GM19372 (cell line): ENCODE results near the gene MYOZ1.
"Not testable (repeated sequence)": the region's sequence is repeated elsewhere in the genome, so short reads cannot be mapped to it uniquely, and the experiment has no call there.

Experiments used
- ATAC-seq: cut with Tn5 transposase; IDR thresholded peaks from one replicate; pipeline ENCODE4 v1.9.1; 2021; ENCODE audit warnings: mild to moderate bottlenecking, low read depth, moderate library complexity; ENCODE audit not compliant: unreplicated experiment

Gene MYOZ1, protein sequence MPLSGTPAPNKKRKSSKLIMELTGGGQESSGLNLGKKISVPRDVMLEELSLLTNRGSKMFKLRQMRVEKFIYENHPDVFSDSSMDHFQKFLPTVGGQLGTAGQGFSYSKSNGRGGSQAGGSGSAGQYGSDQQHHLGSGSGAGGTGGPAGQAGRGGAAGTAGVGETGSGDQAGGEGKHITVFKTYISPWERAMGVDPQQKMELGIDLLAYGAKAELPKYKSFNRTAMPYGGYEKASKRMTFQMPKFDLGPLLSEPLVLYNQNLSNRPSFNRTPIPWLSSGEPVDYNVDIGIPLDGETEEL

DNA sequence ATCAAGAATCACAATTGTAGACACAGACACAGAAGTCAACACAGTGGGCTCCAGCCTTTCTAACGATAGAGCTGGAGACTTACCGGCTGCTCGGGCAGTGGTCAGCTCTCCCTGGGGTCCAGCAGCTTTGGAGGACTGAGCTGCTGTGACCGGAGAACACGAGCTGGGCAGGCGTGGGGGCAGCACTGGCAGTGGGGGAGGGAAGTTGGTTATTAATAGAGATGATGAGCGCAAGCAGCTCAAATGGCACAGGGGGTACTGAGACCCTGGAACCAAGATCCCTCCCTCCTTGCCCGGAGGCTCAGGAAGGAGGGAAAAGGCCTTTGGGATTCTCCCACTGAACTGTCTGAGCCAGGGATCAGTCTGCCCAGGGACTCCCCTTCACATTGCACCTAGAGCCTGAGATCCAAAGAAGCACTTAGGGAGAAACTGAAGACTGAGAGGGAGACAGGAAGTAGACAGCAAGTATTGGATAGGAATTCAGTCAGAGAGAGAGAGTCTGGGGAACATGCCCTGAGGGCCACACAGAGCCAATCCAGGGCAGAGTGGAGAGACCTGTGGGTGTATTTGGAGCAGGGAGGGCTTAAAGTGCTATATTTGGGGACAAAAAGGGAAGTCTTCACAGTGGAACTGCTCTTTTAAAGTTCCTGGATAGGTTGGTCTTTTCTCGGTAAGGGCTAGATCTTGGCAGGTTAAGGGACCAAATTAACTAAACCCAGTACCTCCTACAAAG is at the start of gene MYOZ1:
MYOZ1 (minus strand) TSS at position 147 of the 733 bp plus-strand sequence. CDS start 1,457 bp downstream, outside the sequence.
- ATAC-seq = no peak

DNA sequence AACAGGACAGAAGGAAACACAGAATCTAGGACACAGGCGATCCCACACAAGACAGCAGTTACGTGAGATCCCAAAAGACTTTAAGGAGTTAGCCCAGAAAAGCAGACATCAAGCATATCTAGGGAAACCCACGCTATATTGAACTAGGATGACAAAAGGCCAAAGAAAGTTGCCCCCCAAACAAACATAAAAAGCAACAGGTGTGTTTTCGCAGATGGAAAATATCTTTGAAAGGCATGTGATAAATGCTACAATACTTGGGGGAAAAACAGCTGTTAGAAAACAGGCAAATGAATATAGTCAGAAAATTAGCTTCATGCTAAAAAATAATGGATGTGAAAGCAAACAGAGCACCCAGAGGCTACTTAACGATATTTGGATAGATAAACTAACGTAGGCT is 49.5 kb upstream of the MYOZ1 start:
- ATAC-seq = not testable (repeated sequence)

DNA sequence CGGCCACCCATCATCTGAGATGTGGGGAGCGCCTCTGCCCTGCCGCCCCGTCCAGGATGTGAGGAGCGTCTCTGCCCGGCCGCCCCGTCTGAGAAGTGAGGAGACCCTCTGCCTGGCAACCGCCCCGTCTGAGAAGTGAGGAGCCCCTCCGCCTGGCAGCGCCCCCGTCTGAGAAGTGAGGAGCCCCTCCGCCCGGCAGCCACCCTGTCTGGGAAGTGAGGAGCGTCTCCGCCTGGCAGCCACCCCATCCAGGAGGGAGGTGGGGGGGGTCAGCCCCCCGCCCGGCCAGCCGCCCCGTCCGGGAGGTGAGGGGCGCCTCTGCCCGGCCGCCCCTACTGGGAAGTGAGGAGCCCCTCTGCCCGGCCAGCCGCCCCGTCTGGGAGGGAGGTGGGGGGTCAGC is 48.3 kb upstream of the MYOZ1 start:
- ATAC-seq = not testable (repeated sequence)

DNA sequence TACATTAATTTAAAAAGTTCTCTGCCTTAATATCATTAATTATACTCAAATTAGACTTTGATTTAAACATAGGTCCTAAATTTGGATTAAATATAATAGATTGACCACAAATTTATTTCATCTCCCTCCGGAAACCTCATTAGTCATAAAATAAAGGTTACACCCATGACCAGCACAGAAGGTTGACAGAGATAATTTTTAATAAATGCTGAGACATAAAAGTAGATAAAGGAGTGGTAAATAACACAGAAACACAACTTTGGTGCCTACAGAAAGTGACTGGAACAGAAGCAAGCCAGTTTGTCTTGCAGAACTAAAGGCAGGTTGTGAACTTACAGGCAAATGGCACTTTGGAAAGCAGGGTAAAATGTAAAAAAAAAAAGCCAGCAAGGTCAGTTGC is 46.4 kb upstream of the MYOZ1 start:
- not testable (repeated sequence) for ATAC-seq

DNA sequence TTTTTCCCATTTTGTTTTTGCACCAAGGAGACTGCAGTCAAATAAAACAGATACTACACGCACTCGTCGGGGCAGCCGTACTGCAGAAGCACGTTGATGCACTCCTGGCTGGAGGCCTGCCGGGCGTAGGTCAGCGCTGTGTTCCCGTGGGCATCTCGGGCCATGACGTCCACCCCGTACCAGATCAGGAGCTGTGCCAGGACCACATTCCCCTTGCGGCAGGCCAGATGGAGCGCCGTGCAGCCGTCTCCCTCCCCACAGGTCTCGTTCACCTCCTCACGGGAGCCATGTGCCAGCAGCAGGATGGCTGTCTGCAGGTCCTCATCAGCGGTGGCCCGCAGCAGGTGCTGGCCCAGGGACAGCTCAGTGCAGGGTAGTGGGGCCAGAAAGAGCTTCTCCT is 33.3 kb upstream of the MYOZ1 start:
- not testable (repeated sequence) for ATAC-seq

DNA sequence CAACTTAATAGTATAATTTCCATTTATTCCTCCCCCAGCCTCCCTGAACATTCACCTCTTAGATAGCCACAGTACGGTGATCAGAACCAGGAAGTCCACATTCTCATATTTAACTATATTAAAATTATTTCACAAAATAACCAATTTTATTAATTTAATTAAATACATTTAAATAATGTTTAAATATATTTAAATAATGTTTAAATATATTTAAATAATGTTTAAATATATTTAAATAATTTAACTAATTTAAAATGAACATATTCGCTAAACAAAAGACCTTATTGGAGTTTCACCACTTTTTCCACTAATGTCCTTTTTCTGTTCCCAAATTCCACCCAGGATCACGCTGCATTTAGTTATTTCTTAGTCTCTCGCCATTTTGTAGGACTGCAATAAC is 27.1 kb upstream of the MYOZ1 start:
- not testable (repeated sequence) for ATAC-seq

DNA sequence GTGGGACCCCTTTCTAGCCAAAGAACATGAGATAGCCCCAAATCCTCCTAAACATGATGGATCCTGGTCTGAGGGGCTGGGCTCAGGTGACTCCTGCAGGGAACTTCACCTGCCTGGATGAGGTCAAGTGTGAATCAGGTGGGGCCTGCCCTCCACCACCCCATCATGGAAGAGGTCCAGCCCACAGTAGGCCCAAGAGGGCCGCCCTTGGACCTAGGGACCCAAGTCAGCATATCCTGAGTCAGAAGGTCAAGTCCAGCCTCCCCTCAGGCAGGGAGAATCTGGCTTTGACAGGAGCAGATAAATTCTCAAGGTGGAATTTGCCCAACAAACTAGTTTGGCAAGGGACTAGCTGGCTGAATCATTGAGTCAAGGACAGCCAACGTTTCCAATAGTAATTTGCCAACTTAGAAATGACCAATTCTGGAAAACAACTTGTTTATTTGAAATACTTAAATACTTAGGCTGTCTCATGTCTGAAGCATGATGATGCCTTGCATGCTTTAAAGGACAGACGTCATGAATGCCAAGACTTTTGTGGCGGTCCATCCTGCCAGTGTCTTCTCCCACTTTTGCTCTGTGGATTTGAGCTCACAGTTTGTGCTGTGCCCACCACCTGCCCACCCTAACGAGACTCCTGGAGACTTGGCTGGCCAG is 25.0 kb upstream of the MYOZ1 start:
- ATAC-seq = not testable (repeated sequence)

DNA sequence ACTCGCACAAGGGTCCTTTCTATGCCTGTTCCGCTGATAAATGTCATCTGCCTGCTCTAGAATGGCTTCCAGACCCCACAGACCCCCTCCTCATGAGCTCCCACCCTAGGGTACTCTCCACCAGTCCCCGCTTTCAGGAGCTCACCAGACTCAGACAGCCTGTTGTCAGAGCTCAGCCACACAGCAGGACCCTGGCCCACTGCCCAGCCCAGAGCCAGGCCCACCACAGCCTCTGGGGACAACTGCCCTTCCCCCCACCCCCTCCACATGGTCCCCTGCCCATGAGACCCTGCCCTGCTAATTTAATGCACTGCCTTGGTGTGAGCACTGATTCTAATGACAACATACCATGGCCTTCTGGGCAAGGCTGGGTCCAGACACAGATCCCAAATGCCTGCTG is 24.3 kb upstream of the MYOZ1 start:
- not testable (repeated sequence) for ATAC-seq

DNA sequence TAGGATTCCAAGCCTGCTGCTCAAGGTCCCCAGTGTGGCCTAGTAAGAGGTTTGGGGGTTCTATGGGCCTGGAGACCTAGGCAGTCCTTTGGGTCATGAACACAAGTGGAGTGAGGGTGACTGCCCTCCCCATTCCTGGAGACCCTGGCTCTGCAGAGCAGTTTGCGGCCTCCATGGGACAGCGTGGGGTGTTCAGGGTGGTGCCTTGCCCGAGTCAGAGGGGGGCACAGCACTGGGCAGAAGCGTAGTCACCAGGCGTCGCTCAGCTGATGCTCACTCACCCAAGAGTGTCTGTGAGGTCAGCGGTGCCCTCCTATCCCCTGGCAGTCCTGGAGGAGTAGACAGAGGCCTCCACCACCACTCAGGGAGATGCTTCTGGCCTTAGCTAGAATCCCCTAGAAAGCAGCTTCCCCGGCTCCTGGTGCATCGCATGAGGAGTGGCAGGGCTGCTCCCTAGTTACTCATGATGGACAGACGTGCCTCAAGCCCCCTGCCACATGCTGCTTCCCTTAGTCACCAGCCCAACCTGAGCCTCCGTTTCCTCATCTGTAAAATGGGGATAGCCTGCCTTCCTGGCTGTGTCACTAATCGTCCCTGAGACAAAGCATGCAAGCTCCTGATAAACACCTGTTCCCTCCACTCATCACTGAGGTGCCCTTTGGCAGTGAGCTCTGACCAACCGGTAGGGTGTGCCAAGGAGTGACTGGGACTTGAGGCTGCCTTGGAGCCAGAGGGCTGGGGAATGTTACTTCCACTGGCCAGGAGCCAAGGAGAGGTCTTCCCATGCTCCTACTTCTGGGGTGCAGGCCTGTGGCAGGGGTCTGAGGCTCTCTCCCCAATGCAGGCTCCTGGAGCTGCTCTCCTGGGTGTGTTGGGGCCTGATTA is 23.1 kb upstream of the MYOZ1 start:
- not testable (repeated sequence) for ATAC-seq

DNA sequence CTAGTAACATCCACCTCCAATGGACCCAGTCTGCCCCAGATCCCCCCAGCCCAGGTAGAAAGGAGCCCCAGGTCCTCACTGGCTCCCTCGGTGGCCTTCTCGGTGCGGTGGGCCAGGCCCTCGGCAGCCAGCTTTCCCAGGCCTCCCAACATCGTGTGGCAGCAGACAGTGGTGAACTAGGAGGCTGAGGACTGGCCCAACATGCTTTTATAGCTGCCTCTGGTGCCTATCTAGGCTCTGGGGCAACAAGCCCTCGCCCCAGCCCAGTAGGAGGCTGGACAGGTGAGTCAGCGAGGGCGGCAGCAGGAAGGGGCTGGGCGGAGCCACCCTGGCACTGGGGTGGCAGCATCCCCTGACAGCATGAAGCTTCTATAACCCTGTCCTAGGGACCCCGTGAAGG is 22.3 kb upstream of the MYOZ1 start:
- ATAC-seq = not testable (repeated sequence)

DNA sequence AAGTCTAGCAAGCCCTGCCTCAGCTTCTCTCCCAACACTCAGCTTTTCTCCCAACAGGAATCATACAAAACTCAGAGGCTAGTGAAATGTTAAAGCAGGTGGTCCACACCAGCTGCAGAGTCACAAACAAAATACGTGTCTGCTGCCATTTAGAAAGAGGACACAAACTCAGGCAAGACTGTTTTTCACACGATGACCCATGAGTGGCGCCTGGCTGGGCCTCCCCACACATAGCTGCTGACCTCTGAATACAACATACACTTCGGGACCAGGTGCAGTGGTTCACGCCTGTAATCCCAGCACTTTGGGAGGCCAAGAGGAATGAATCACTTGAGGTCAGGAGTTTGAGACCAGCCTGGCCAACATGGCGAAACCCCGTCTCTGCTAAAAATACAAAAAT is 21.4 kb upstream of the MYOZ1 start:
- ATAC-seq = not testable (repeated sequence)

DNA sequence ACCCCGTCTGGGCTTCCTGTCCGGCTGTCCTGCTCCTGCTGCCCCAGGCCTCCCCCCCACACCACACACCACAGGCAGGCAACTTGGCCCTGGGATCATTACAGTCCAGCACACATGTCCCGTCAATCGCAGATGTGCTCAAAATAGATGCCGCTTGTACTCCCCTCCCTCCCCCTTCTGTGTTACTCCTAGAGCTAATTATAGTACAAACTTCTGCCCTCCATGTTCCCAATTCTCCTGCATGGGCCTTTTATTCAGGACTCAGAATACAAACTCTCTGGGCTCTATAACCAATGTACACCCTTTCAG is 14.7 kb upstream of the MYOZ1 start, which contains the start of gene SYNPO2L:
SYNPO2L (minus strand) TSS at position 40 of the 309 bp plus-strand sequence. CDS start 107 bp downstream, outside the sequence.
- ATAC-seq = no peak

DNA sequence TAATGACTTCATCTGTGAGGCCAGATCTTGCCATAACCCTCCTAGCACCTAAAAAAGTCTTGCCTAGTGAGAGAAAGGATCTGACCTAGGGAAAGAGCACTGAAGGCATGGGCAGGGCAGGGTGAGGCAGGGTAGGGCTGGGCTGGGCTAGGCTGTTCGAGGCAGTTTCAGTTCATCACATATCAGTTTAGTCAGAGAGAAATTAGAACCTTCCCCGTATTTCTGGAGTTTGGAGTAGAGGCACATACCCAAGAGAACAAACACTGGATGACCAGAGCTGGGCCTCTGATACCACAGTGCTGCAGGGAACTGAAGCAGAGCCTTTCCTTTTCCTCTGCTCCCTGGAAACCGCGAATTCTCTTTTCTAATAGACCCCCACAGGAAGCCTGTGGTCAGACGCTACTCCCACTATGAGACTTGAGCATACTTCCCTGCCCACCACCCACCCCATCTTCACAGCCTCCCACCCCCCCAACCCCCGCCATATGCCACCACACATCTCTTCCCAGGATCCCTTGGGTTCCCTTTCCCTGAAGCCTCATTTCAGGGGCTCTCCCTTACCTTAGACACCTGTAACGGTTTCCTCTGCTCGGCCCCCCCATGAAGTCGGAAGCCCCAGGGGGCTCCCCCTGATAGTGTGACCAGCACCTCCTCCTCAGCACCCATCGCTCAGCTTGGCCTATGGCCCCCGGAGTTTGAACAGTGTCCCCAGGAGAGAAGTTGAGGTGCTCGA is 14.1 kb upstream of the MYOZ1 start:
- no peak for ATAC-seq

DNA sequence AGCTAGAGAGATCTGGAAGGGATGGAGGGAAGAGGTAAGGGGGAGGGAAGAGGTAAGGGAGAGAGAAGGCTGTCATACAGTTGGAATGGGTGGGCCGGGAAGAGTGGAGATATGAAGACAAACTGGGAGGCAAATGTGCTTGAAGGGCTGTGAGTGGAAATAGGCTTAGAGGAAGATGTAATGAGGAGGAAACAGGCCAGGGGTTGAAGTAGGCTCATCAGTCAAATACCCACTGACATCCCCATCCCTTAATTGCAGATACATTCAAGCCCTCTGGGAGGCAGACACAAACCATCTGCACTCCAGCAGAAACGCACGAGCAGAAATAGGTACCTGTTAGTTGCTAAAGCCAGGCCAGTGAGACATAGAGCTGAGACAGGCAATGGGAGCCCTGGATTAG is 12.4 kb upstream of the MYOZ1 start:
- ATAC-seq = no peak

DNA sequence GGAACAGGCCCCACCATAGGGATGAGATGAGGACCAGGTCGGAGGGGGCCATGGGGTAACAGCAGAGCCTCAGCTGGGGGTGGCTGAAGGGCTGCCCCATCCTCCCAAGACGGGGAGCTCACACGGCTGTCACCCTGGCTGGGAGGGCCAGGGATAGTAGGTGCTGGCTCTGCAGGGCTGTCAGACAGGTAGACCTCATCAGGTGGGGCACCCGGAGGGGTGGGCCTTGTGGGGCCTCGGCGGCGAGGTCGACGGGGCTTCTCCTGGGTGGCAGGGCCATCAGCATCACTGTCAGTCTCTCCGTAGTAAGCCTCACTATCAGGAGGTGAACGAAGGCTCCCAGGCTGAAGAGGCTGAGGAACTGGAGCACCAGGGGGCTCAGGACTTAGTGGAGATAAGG is 11.9 kb upstream of the MYOZ1 start:
- ATAC-seq = no peak

DNA sequence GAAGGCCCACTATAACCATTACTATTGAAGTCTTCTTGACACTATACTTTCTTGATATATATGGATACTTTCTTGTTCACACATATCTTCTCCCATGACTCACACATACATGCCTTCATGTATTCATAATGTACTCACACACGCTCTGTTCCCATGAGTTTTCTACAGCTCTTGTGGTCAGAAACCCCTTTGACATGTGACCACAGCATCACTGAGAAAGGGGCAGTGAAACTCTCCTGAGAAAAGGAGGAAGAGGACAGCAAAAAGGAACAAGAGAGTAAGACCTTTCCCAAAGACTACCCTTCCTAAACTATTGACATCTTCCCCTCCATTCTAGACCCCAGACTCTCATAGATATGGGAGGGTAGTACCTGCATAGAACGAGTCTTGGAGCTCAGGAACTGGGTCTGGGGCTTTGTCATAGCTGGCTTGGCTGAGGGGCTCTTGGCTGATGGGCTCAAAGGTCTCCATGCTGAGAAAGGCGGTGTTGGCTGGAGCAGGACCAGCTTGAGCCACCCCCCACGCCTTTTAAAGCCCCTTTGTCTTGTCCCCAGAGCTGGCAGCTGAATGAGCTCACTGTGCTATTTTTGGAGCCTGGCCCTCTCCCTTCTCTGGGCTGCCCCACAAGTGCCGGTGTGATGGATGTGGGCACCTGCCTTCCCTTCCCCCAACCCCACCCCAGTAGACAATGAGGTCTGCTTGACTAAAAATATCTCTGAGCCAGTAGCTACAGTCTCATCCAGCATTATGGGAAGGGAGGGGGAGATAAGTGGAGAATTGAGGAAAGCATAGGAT is 9.5 kb upstream of the MYOZ1 start:
- no peak for ATAC-seq

DNA sequence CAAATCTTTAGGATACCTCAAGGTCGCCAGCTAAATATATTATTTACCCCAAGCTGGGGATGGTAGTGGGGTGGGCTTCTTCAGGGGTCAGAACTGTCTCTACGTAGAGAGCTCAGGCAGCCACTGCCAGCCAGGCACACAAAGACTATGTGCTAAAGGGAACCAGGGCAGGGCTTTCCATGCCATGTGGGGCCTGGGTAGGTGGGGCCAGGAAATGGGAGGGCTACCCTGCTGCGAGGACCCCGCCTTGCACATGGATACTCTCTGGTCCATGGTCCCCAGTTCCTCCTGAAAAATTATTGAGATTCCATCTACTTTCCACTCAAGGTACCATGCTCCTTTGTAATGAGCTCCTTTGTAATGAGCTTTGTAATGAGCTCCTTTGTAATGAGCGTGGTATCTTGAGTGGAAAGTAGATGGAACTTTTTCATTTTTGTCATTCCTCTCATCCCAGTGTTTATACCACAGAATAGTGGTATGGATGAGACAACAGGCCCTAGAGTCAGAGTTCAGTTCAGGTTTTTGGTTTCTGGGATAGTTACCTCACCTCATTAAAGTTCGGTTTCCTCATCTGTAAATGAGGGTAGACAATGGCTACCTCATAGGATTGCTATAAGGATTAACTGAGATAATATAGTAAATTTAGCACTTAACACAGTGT is 8.7 kb upstream of the MYOZ1 start:
- no peak for ATAC-seq

DNA sequence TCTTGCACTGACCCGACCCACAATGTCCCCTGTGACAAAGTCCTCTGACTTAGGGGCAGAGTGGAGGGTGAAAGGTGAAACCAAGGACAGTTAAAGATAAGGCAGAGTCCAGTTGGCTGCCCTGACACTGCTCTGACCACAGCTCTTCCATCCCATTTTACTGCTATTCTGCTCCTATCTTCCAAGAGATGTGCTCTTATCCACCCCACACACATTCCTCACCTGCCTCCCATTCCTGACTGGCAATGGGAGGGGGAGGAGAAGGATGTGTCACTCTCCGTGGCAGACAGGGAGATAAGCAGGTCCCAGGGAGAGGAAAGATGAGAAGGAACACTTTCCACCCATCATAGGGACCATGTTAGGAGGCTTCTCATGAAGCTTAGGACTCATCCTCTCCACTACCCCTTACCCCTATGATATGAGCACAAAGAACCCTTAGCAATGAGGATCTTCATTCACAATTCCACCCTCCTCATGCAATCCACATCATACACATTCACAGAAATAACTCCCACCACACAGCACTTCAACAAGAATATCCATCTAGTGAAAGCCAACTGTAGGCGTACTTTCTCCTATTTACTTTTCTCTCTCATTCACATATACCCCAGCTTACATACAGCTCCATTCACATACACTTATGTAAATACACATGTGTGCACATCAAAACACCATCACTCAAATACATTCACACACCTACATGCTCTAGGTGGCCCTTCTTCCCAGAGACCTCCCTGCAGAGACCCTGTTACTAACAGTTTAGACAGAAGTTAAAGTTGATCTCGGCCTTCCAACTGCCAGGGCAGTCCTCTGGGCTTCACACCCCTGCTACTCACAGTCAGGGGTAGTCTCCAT is 7.9 kb upstream of the MYOZ1 start:
- no peak for ATAC-seq
